Caki2 (cell line): ENCODE measurements around the gene RIPK3. TPM values are rescaled to one million over a fixed set of nuclear protein-coding genes. Genes with fewer than 3 reads are reported as not detected.

Source experiments
- DNase-seq: peaks from one replicate; pipeline ENCODE4 v3.0.0-alpha.2; 2015; ENCODE audit warnings: low read depth
- in situ Hi-C: cut with HindIII; loops from 2 replicates; pipeline ENCODE4 v1.10.0; 2016; ENCODE audit warnings: low sequenced_read_pairs, low pct_unique_long_range_greater_than_20kb, mixed read lengths
- total RNA-seq: library from RNA; depleted of rRNA; stranded (reverse); fragments of >200 nt; shearing (Covaris generic); gene quantifications from 2 replicates; pipeline ENCODE4 v1.2.3, GENCODE V29; 2014; ENCODE audit warnings: low replicate concordance; rRNA removed

RIPK3 gene
- total RNA-seq, 1 experiment from 2014 or later = not detected

DNA sequence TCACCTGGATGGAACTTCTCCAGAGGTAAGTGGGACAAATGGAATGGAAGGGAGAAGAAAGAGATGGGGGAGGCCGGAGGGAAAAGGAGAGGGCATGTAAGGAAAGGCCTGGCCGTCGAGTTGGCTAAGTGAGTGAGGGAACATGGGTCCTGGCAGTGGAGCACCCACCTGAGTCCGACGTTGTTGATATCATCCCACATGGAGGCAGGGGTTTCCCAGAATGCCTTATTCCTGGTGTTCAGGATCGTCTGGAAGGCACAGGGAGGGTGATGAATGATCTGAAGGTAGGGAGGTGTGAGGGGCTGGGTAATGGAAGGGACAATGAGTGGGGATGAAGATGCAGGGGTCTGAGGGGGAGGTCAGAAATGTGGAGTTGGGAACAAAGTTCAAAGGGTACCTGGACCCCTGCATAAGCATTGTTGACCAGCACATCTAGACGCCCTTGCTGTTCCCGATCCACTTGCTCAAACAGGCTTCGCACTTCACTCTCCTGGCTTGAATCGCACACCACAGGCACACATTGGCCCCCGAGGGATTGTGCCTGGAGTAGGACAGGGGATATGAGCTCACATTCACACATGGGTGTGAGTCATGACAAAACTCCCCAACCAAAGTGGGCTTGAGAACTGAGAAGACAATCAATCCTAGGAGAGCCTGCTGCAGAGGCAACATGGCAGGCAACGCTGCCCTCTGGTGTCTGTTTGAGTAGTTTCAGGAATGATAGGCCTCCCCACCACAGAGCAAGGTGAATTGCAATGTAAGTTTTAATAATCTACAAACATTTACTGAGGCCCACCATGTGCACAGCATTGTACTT is 43.2 kb downstream of the RIPK3 start:
- in situ Hi-C loops = no loop called here
- peak; percentile 53 for DNase-seq

GRCh38 chr14:24293525-24293924 is 46.3 kb downstream of the RIPK3 start:
- in situ Hi-C loops = no loop called here
- DNase-seq = no peak

- in situ Hi-C loops = no loop called here
Observed at GRCh38 chr14:24292118-24292807, 47.5 kb downstream of the RIPK3 start.

DNA sequence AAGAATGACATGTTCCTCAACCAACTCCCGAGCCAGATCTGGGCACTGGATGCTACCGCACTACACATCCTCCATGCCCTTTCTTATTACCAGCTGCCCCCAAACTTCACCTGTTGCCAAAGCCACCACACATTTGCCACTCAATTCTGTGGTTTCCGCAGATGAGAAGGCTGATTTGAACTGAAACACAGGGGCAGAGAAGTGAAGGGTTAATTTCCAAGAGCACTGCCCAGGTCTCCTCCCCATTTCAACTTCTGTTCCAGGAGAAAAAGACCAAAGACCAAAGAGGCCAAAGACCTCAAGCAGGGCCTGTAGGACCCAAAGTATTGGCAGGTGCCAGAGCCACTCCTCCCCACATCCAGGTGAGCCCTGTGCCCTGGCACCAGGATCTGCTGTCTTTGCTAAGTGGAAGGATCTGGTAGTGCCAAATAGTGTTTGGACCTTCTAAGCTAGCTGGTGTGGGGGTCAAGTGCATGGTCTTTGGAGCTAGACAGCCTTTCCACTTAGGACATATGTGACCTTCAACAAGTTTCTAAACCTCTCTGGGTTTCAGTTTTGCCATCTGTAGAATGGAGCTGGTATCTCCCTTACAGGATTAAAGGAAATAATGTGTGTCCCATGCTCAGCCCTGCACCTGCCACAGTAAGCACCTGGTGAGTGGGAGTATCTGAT is 48.2 kb downstream of the RIPK3 start:
- in situ Hi-C loops = no loop called here
- no peak for DNase-seq

More at GRCh38 chr14:24292118-24292807, 47.5 kb downstream of the RIPK3 start:
- no peak for DNase-seq

- DNase-seq = no peak
- in situ Hi-C loops = no loop called here
Observed at GRCh38 chr14:24290746-24291145, 49.0 kb downstream of the RIPK3 start.

DNA sequence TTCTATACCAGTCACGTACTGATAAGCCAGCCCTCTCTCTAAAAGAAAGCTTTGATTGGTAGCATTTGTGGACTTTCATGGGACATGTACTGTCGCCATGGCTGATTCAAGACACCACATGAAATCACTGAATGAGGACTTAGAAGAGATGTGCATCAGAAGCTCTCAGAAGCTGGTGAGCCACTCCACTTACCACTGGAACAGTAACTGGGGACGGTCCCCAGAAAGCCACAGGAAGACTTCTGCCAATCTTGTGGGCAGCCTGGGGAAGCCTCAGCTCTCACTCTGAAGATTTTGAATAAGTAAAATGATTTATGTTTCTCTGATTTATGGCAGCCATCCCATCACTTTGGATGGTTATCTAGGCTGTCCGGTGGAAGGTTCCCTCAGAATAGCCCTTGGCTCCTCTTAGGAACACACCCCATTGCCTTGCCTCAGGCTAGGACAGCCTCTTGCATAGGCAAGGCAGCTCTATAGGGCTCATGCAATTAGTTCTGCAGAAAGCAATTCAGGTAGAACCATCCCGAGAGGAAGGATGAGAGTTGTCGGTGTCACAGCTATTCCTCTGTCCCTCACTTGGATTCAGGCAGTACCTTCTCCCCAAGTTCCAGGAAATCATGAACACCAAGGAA is 50.0 kb downstream of the RIPK3 start:
- in situ Hi-C loops = no loop called here
- DNase-seq = no peak

DNA sequence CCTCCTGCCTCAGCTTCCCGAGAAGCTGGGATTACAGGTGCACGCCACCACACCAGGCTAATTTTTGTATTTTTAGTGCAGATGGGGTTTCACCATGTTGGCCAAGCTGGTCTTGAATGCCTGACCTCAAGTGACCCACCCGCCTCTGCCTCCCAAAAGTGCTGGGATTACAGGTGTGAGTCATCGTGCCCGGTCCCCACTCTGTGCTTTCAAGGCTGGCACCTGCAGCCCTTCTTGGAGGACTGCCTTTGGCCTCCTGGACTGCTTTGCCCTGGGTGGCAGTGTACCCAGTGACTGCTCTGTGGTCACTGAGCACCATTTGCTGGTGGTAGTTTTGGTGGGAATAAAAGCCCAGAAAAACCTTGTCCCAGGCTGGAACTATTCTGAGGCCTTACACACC is 52.8 kb downstream of the RIPK3 start:
- in situ Hi-C loops = no loop called here
- no peak for DNase-seq

Other genes with a start within 250 kb of the RIPK3 start
- 19.5 and 54.7 TPM in 2 replicates for gene PCK2, start 245.7 kb downstream of the RIPK3 start, total RNA-seq
- gene DCAF11, start 225.2 kb downstream of the RIPK3 start, total RNA-seq = 47.4 and 117 TPM in 2 replicates
- 1.8 TPM in 1 of 2 replicates, not detected in the other for gene NRL, start 225.0 kb downstream of the RIPK3 start, total RNA-seq
- not detected in 2 replicates for gene FITM1, start 209.3 kb downstream of the RIPK3 start, total RNA-seq
- gene PSME1, start 203.8 kb downstream of the RIPK3 start, total RNA-seq = 77.8 and 123 TPM in 2 replicates
- 12.8 and 23.0 TPM in 2 replicates for gene EMC9, start 198.4 kb downstream of the RIPK3 start, total RNA-seq
- gene PSME2, start 193.4 kb downstream of the RIPK3 start, total RNA-seq = 191 and 202 TPM in 2 replicates
- 46.1 and 48.9 TPM in 2 replicates for gene RNF31, start 192.5 kb downstream of the RIPK3 start, total RNA-seq
- gene IRF9, start 178.7 kb downstream of the RIPK3 start, total RNA-seq = 29.9 and 36.1 TPM in 2 replicates
- gene REC8, start 167.9 kb downstream of the RIPK3 start, total RNA-seq = not detected in 2 replicates
- gene IPO4, start 151.2 kb downstream of the RIPK3 start, total RNA-seq = 25.7 and 32.7 TPM in 2 replicates
- 50.9 and 57.1 TPM in 2 replicates for gene TM9SF1, start 144.6 kb downstream of the RIPK3 start, total RNA-seq
- gene TSSK4, start 134.3 kb downstream of the RIPK3 start, total RNA-seq = not detected in 2 replicates
- 23.3 and 52.2 TPM in 2 replicates for gene CHMP4A, start 126.5 kb downstream of the RIPK3 start, total RNA-seq
- gene MDP1, start 123.9 kb downstream of the RIPK3 start, total RNA-seq = 19.8 and 23.5 TPM in 2 replicates
- 129 and 160 TPM in 2 replicates for gene NEDD8, start 107.6 kb downstream of the RIPK3 start, total RNA-seq
- 57.8 and 93.4 TPM in 2 replicates for gene GMPR2, start 107.1 kb downstream of the RIPK3 start, total RNA-seq
- 27.7 and 38.3 TPM in 2 replicates for gene TINF2, start 97.4 kb downstream of the RIPK3 start, total RNA-seq
- gene TGM1, start 76.8 kb downstream of the RIPK3 start, total RNA-seq = 0.44 TPM in 1 of 2 replicates, not detected in the other
- gene RABGGTA, start 68.4 kb downstream of the RIPK3 start, total RNA-seq = 10.3 and 12.9 TPM in 2 replicates
- gene DHRS1, start 40.2 kb downstream of the RIPK3 start, total RNA-seq = 5.3 and 9.2 TPM in 2 replicates
- gene NOP9, start 40.1 kb downstream of the RIPK3 start, total RNA-seq = 8.8 and 13.8 TPM in 2 replicates
- gene CIDEB, start 32.0 kb downstream of the RIPK3 start, total RNA-seq = 1.0 and 6.8 TPM in 2 replicates
- 0.98 TPM in 1 of 2 replicates, not detected in the other for gene LTB4R2, start 29.9 kb downstream of the RIPK3 start, total RNA-seq
- gene LTB4R, start 28.5 kb downstream of the RIPK3 start, total RNA-seq = 0.12 and 2.7 TPM in 2 replicates
- not detected in 2 replicates for gene ADCY4, start 4.9 kb downstream of the RIPK3 start, total RNA-seq
- gene NFATC4, start 28.2 kb upstream of the RIPK3 start, total RNA-seq = not detected in 2 replicates
- 0.03 TPM in 1 of 2 replicates, not detected in the other for gene NYNRIN, start 59.0 kb upstream of the RIPK3 start, total RNA-seq
- 0.81 and 2.2 TPM in 2 replicates for gene CBLN3, start 89.7 kb upstream of the RIPK3 start, total RNA-seq
- gene KHNYN, start 90.0 kb upstream of the RIPK3 start, total RNA-seq = 25.4 and 31.1 TPM in 2 replicates
- 17.2 and 31.0 TPM in 2 replicates for gene SDR39U1, start 102.8 kb upstream of the RIPK3 start, total RNA-seq
- not detected in 2 replicates for gene CMA1, start 168.3 kb upstream of the RIPK3 start, total RNA-seq
- not detected in 2 replicates for gene CTSG, start 236.3 kb upstream of the RIPK3 start, total RNA-seq